Ascending aorta (tissue), 2 donors: ENCODE measurements around the gene SLC25A1. TPM values are rescaled to one million over a fixed set of nuclear protein-coding genes. Genes with fewer than 3 reads are reported as not detected.

Experiments used
- DNase-seq, 2 donors: peaks; one replicate each; pipeline ENCODE4 v3.0.0-alpha.2; 2019; ENCODE audit warnings: low spot score in 2 of 2
- H3K27ac ChIP-seq, 2 donors: fragments of 200-600 bp; sonication (generic); one replicate each; pipeline ENCODE4 v1.5.1; 2016 to 2017; ENCODE audit warnings: mild to moderate bottlenecking in 1 of 2
- H3K27me3 ChIP-seq: fragments of 200-600 bp; sonication (generic); one replicate; pipeline ENCODE4 v1.5.1; 2017
- H3K36me3 ChIP-seq, 2 donors: fragments of 200-600 bp; sonication (generic); one replicate each; pipeline ENCODE4 v1.5.1; 2016
- H3K4me1 ChIP-seq, 2 donors: fragments of 200-600 bp; sonication (generic); one replicate each; pipeline ENCODE4 v1.5.1; 2016 to 2017; ENCODE audit warnings: mild to moderate bottlenecking in 1 of 2
- H3K4me3 ChIP-seq, 2 donors: fragments of 200-600 bp; sonication (generic); one replicate each; pipeline ENCODE4 v1.5.1; 2016 to 2017; ENCODE audit warnings: mild to moderate bottlenecking in 1 of 2
- H3K9me3 ChIP-seq, 2 donors: fragments of 200-600 bp; sonication (generic); one replicate each; pipeline ENCODE4 v1.5.1; 2016
- intact Hi-C: fragments of 100-400 bp; cut with DNase I; formaldehyde crosslinking; loops from one replicate; pipeline ENCODE4 v1.15.1; 2023
- total RNA-seq: library from RNA; depleted of rRNA; stranded (reverse); fragments of >200 nt; gene quantifications from one replicate; pipeline ENCODE4 v1.1.0, GENCODE V29; 2016
- TF ChIP-seq, protein P1 (sequence below), 3 experiments: fragments of 200-600 bp in 2 of 3; fragments of 450-650 bp in 1 of 3; sonication (generic) in 2 of 3; IDR thresholded peaks; one replicate each; pipeline ENCODE4 v1.5.1; 2016 to 2019; ENCODE audit warnings: antibody characterized with exemption in 3 of 3, mild to moderate bottlenecking in 1 of 3, moderate library complexity in 1 of 3

The SLC25A1 gene
- total RNA-seq, 1 donor from 2014 or later = 89.3 TPM

DNA sequence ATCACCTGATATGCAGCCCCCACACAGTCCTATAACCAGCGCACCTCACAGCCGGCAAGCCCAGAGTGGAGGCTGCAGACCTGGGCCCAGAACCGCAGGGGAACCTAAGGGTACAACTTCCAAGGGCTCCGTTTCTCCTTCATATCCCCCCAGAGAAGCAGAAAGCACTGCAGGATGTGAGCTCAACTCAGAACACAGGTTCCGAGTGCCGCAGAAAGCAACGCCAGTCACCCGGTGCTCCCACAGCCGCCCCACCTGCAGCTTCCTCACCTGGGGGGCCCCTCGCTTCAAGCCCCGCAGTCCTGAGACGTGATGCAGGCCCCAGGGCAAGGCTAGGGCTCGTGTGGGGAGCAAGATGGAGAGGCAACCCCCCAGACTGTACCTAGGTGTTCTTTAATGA is 45.0 kb downstream of the SLC25A1 start:
- H3K36me3 ChIP-seq = peaks cover 56 to 69% of the 10 kb centered on the region in 2 donors

DNA sequence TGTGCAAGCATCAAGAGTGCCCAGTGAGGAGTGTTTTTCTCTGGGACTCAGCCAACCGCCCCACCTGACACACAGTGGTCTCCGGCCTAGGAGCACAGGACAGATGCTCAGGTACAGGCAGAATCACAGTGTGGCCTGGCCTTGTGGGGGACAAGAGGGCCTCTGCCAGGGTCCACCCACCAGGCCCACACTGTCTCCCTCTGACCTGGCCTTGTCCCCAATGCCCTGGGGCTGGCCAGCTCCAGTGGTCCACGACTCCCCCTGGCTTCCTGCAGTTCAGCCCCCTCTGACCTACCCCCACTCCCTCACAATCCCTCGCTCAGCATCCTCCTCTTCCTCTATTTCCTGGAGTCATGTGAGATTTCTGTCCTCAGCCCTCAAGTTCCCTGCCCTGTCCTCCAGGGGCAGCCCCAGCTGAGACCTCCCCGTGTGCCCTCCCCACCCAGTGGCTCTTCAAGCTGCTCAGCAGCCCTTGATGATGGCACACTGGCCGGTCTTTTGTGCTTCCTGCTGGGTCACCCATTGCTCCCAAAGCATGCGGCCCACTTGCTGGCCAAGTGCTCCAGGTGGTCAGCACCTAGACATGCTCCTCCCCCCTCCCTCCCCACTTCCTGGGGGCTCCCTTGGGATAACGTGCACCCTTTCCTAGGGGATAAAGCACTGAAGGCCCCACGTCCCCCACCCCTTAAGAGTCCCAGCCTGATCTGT is 45.7 kb downstream of the SLC25A1 start:
- intact Hi-C loops = no loop called here

More for the DNA sequence above, 45.0 kb downstream of the SLC25A1 start:
- H3K9me3 ChIP-seq = no peaks in the 10 kb centered on the region
- H3K4me1 ChIP-seq = no peaks in the 10 kb centered on the region
- intact Hi-C loops = no loop called here
- H3K4me3 ChIP-seq = no peak overlapping the region
- DNase-seq = no peak
- no peak overlapping the region for H3K27ac ChIP-seq
- TF ChIP-seq, protein P1, sequence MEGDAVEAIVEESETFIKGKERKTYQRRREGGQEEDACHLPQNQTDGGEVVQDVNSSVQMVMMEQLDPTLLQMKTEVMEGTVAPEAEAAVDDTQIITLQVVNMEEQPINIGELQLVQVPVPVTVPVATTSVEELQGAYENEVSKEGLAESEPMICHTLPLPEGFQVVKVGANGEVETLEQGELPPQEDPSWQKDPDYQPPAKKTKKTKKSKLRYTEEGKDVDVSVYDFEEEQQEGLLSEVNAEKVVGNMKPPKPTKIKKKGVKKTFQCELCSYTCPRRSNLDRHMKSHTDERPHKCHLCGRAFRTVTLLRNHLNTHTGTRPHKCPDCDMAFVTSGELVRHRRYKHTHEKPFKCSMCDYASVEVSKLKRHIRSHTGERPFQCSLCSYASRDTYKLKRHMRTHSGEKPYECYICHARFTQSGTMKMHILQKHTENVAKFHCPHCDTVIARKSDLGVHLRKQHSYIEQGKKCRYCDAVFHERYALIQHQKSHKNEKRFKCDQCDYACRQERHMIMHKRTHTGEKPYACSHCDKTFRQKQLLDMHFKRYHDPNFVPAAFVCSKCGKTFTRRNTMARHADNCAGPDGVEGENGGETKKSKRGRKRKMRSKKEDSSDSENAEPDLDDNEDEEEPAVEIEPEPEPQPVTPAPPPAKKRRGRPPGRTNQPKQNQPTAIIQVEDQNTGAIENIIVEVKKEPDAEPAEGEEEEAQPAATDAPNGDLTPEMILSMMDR (IDR thresholded peaks at IDR 0.05) = no peak
- no peaks in the 10 kb centered on the region for H3K27me3 ChIP-seq

DNA sequence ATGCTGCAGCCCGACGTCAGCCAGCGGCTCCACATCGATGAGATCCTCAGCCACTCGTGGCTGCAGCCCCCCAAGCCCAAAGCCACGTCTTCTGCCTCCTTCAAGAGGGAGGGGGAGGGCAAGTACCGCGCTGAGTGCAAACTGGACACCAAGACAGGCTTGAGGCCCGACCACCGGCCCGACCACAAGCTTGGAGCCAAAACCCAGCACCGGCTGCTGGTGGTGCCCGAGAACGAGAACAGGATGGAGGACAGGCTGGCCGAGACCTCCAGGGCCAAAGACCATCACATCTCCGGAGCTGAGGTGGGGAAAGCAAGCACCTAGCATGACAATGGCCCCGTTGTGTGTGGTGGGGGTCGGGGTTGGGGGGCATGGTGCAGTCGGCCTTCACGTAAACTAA is 46.4 kb downstream of the SLC25A1 start:
- H3K27ac ChIP-seq = no peak overlapping the region
- no peak overlapping the region for H3K4me3 ChIP-seq
- H3K36me3 ChIP-seq = peaks cover 42 to 55% of the 10 kb centered on the region in 2 donors
- TF ChIP-seq, protein P1 (IDR thresholded peaks at IDR 0.05) = no peak
- no peaks in the 10 kb centered on the region for H3K9me3 ChIP-seq
- no peak for DNase-seq
- intact Hi-C loops = no loop called here
- no peaks in the 10 kb centered on the region for H3K27me3 ChIP-seq
- H3K4me1 ChIP-seq = no peaks in the 10 kb centered on the region

More for the DNA sequence above, 45.7 kb downstream of the SLC25A1 start:
- TF ChIP-seq, protein P1 (IDR thresholded peaks at IDR 0.05) = no peak
- Histone ChIP-seq H3K4me3 (no peak overlapping the region), H3K9me3 (no peaks in the 10 kb centered on the region), H3K36me3 (peaks cover 49 to 62% of the 10 kb centered on the region in 2 donors), H3K27ac (no peak overlapping the region), H3K4me1 (no peaks in the 10 kb centered on the region), H3K27me3 (no peaks in the 10 kb centered on the region)
- no peak for DNase-seq

DNA sequence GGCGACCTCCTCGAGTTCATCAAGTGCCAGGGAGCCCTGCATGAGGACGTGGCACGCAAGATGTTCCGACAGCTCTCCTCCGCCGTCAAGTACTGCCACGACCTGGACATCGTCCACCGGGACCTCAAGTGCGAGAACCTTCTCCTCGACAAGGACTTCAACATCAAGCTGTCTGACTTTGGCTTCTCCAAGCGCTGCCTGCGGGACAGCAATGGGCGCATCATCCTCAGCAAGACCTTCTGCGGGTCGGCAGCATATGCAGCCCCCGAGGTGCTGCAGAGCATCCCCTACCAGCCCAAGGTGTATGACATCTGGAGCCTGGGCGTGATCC is 46.9 kb downstream of the SLC25A1 start:
- no peak for DNase-seq
- peaks cover 37 to 50% of the 10 kb centered on the region in 2 donors for H3K36me3 ChIP-seq
- H3K9me3 ChIP-seq = no peaks in the 10 kb centered on the region
- no peak overlapping the region for H3K4me3 ChIP-seq
- intact Hi-C loops = no loop called here
- H3K27me3 ChIP-seq = no peaks in the 10 kb centered on the region
- TF ChIP-seq, protein P1 (IDR thresholded peaks at IDR 0.05) = no peak
- H3K27ac ChIP-seq = no peak overlapping the region
- no peaks in the 10 kb centered on the region for H3K4me1 ChIP-seq

DNA sequence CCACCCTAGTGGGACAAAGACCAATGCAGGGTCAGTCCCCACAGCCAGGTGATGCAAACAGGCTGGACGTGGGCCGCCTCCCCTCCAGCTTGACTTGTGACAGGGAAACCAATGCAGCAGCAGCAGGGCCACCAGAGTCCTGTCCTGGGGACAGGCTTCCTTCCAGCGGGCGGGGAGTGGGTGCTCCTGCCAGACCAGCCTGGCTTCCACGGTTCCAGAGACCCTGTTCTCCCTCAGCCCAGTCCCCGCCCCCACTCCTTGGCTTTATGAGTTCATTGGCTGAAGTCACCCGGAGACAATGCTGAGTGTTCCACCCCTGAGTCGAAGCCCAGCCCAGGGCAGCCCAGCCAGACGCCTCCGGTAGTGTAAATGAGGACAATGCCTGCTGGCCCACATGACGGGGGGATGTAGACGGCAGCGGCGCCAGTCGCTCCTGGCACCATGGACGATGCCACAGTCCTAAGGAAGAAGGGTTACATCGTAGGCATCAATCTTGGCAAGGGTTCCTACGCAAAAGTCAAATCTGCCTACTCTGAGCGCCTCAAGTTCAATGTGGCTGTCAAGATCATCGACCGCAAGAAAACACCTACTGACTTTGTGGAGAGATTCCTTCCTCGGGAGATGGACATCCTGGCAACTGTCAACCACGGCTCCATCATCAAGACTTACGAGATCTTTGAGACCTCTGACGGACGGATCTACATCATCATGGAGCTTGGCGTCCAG is 47.4 kb downstream of the SLC25A1 start, which contains the start of gene TSSK2:
TSSK2 (plus strand) TSS at position 350 of the 726 bp plus-strand sequence; CDS start at position 442, 92 bp downstream.
- Histone ChIP-seq H3K27me3 (no peaks in the 10 kb centered on the region), H3K9me3 (no peaks in the 10 kb centered on the region), H3K4me1 (no peaks in the 10 kb centered on the region), H3K27ac (no peak within 1 kb of the TSS), H3K4me3 (no peak within 1 kb of the TSS), H3K36me3 (peaks cover 32 to 44% of the 10 kb centered on the region in 2 donors)
- TF ChIP-seq, protein P1 (IDR thresholded peaks at IDR 0.05) = no peak
- intact Hi-C loops = no loop called here
- DNase-seq = no peak
